DMS79 treated with DMSO at 0.1 percent for 48 hours (cell line): ENCODE data around the gene ZNF586.
"Not testable (repeated sequence)": the region's sequence is repeated elsewhere in the genome, so short reads cannot be mapped to it uniquely, and the experiment has no call there.

ENCODE experiments used
- DNase-seq: peaks from one replicate; lab custom pipeline; 2025; lab: John Stamatoyannopoulos, UW

ZNF586 gene

GRCh38 chr19:57796580-57796979 lies 27.1 kb downstream of the ZNF586 start:
- DNase-seq, result not testable (repeated sequence)

GRCh38 chr19:57800696-57801095 lies 31.2 kb downstream of the ZNF586 start:
- no peak for DNase-seq

GRCh38 chr19:57802269-57802668 lies 32.8 kb downstream of the ZNF586 start:
- no peak for DNase-seq

- peak; percentile 37 for DNase-seq
Measured at GRCh38 chr19:57803265-57803593, 33.8 kb downstream of the ZNF586 start.

GRCh38 chr19:57803594-57804325 lies 34.3 kb downstream of the ZNF586 start:
- peak; percentile 46 for DNase-seq

- no peak for DNase-seq
Measured at GRCh38 chr19:57807541-57807940, 38.1 kb downstream of the ZNF586 start.

- not testable (repeated sequence) for DNase-seq
Measured at GRCh38 chr19:57810410-57811295, 41.2 kb downstream of the ZNF586 start.

GRCh38 chr19:57812226-57812625 lies 42.8 kb downstream of the ZNF586 start:
- DNase-seq, result no peak

GRCh38 chr19:57812975-57813820 lies 43.7 kb downstream of the ZNF586 start:
- not testable (repeated sequence) for DNase-seq

GRCh38 chr19:57813919-57814504 lies 44.5 kb downstream of the ZNF586 start:
- DNase-seq, result no peak

GRCh38 chr19:57814505-57815246 lies 45.2 kb downstream of the ZNF586 start, which contains the start of gene ZNF552:
Gene ZNF552 (minus strand): TSS chr19:57814913. CDS start chr19:57814743, 170 bp downstream.
- DNase-seq, result peak; percentile 94

- DNase-seq, result no peak
Measured at GRCh38 chr19:57815247-57816075, 46.0 kb downstream of the ZNF586 start.

GRCh38 chr19:57816652-57817051 lies 47.2 kb downstream of the ZNF586 start:
- no peak for DNase-seq

- DNase-seq, result no peak
Measured at GRCh38 chr19:57817976-57818375, 48.5 kb downstream of the ZNF586 start.

- no peak for DNase-seq
Measured at GRCh38 chr19:57818378-57818777, 48.9 kb downstream of the ZNF586 start.

GRCh38 chr19:57819475-57820148 lies 50.1 kb downstream of the ZNF586 start:
- peak; percentile 86 for DNase-seq

GRCh38 chr19:57820599-57820998 lies 51.1 kb downstream of the ZNF586 start:
- no peak for DNase-seq

GRCh38 chr19:57821095-57821494 lies 51.6 kb downstream of the ZNF586 start:
- not testable (repeated sequence) for DNase-seq

- not testable (repeated sequence) for DNase-seq
Measured at GRCh38 chr19:57821501-57821900, 52.0 kb downstream of the ZNF586 start.
